HG02970 (cell line): Measurements from ENCODE around the gene FAM169A.
"Not testable (repeated sequence)": the region's sequence is repeated elsewhere in the genome, so short reads cannot be mapped to it uniquely, and the experiment has no call there.

Source experiments
- ATAC-seq: cut with Tn5 transposase; IDR thresholded peaks from one replicate; pipeline ENCODE4 v1.9.1; 2021; ENCODE audit warnings: mild to moderate bottlenecking, moderate library complexity, moderate number of reproducible peaks; ENCODE audit not compliant: unreplicated experiment, low FRiP score

Gene FAM169A

GRCh38 chr5:74870299-74871067, 4.3 kb upstream of the FAM169A start:
- no peak for ATAC-seq

GRCh38 chr5:74869414-74869813, 3.2 kb upstream of the FAM169A start:
- ATAC-seq = not testable (repeated sequence)

GRCh38 chr5:74866596-74867162, 492 bp upstream of the FAM169A start:
- ATAC-seq = no peak

DNA sequence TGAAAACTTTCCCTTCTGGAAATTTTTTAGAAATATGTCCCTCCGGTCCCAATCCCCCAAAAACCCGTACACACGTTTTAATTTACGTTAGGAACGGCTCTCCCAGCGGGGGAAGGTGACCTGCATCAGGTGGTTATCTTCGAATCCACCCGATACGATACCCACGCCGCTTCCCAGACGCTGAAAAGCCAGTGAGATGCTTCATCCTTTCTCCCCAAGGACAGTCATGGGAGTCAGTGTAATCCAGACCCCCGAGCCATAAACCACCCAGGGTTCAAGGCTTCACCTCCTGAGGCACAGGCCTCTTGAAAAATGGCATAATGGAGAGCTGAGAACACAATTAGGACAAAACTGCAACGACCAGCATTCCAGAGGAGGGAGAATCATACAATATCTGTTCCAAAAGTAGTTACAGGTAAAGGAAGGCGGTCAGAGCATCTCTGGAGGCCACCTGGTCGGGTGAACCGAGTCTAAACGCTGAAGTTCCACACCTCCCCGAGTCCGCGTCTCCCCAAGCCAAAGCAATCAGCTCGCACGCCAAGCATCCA, 857 bp downstream of the FAM169A start:
- ATAC-seq = no peak

DNA sequence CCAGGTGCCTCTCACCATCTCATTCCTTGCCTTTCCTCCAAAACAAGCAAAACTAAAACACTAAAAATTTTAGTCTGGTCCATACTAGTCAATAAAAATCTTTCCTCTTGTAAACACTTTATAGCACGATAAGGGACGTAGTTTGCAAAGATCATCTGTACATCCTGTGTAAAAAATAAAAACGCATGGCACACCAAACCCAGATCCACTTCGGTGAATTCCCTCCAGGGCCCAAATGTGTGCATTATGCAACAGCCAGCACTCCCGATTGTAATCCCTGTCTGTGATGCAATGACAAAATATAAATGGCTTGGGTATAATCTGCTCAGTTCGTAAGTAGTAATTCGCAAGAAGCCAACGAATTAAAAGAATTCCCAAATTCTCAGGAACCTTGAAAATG, 1.4 kb downstream of the FAM169A start:
- no peak for ATAC-seq

GRCh38 chr5:74863726-74864125, 2.5 kb downstream of the FAM169A start:
- no peak for ATAC-seq

GRCh38 chr5:74862221-74862620, 4.0 kb downstream of the FAM169A start:
- no peak for ATAC-seq

DNA sequence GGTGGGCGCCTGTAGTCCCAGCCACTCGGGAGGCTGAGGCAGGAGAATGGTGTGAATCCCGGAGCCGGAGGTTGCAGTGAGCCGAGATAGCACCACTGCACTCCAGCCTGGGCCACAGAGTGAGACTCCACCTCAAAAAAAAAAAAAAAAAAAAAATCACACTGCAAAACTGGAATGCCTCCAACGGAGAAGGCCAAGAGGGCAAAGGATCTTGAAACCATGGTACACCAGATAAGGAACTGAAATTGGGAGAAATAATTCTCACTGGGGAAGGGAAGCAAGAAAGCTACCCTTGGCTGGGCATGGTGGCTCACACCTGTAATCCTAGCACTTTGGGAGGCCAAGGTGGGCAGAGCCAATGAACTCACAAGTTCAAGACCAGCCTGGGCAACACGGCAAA, 9.2 kb downstream of the FAM169A start:
- ATAC-seq = not testable (repeated sequence)

- no peak for ATAC-seq
Measured at GRCh38 chr5:74853256-74853655, 12.9 kb downstream of the FAM169A start.

- ATAC-seq = no peak
Measured at GRCh38 chr5:74851684-74852353, 14.4 kb downstream of the FAM169A start.

- ATAC-seq = no peak
Measured at GRCh38 chr5:74850789-74851425, 15.3 kb downstream of the FAM169A start.

DNA sequence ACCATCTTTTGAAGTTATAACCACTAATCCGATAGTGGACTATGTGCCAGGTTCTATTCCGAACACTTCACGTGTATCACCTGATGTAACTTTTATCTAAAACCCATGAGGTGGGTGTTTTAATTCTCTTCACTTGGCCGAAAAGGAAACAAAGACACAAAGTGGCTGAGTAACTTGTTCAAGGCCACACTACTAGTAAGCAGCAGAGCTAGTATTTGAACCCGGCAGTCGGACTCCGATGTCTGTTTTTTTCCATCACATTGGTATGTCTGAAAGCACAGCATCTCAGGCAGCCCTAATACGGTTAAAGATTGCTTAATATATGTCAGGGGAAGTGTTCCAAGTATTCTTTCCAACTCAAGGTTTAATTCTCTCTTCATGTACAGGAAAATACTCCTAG, 16.2 kb downstream of the FAM169A start:
- no peak for ATAC-seq

GRCh38 chr5:74848553-74849025, 17.6 kb downstream of the FAM169A start:
- no peak for ATAC-seq

GRCh38 chr5:74839229-74839628, 27.0 kb downstream of the FAM169A start:
- no peak for ATAC-seq

DNA sequence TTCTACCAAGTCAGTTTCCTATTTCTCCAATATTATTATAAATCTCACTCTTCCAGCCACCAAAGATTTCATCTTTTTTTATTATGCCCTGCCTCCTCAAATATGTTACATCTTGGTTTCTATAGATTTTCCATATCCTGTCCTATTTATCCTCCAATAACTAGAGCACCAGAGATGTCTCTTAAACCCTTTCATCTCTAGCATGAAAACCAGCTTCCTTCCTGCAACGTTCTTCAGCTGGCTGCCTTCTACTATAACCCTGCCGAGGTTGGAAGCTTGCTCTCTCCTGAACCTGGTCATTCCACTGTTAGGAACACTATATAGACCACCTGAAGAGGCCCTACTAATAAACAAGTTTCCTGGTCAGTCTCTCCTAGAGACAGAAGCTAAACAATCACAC, 27.9 kb downstream of the FAM169A start:
- ATAC-seq = no peak

- no peak for ATAC-seq
Measured at GRCh38 chr5:74837115-74837514, 29.1 kb downstream of the FAM169A start.

DNA sequence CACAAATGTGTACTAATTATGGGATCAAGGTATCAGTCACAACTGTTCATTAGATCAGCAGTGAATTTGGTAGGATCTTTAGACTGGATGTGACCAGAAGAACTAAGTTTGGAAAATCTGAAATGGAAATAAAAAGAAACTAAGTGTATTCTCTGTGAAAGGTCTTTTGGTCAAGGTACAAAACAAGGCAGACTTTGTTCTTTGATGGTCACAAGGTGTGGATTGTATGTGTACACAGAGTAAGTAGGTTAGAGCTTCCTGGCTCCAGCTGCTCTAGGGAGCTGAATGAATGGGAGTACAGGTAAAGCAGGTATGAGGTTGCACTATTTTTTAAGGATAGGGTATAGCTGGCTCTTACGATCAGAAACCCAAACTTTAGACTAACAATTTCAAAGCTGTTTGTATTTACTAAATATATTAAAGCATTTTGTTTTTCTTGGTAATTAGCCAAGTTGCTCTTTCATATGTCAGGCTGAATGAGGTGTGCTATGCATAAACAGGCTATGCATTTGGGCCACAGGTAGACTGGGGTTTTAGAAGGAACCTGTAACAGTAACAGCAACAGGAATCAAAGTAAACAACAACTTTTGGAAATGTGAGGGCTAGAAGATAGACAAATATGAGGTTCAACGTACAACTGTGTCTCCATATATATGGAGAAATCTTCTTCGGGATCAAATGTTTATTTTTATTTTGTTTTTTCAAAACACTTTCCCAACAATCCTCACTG, 32.5 kb downstream of the FAM169A start:
- no peak for ATAC-seq

DNA sequence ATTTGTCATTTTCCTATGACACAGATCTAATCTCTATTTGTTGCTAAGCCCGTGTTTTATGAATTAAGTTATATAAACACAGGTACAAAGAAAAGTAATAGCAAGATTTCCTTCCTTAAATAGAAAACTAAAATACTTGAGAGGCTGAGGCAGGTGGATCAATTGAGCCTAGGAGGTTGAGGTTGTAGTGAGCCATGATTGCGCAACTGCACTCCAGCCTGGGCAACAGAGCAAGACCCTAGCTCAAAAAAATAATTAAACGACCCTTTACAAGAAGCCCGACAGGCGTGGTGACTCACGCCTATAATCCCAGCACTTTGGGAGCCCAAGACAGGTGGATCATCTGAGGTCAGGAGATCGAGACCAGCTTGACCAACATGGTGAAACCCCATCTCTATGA, 36.8 kb downstream of the FAM169A start:
- no peak for ATAC-seq

DNA sequence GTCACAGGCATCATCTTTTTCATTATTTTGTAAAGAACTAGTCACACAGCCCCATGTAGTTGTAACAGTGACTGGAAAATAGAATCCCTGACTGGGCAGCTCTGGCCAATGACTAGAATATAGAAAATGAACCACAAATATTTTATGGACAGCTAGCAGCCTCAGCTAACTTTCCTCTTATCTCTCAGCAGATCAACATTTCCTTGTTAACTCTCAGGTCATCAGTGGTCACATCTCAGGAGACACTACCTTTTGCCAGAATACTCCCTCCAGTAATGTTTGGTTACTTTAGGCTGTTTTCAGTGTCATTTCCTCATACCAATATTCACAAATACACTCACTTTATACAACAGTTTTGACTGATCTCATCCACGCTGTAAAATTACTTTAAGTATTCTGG, 43.9 kb downstream of the FAM169A start:
- ATAC-seq = no peak

DNA sequence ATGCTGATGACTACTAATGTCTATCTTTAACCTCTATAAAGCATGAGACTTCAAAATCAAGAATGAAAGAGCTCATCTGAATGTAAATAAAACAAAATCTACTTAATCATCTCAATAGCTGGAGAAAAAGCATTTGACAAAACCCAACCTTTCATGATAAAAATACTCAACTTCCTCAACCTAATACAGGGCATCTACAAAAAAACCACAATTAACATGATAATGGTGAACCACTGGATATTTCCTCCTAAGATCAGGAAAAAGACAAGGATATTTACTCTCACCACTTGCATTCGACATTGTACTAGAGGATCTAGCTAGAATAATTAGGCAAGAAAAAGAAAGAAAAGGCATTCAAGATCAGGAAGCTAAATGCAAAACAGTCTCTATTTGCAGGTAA, 49.3 kb downstream of the FAM169A start:
- no peak for ATAC-seq
